Smooth muscle cell (in vitro differentiated cells): Measurements from ENCODE around the gene GSG1L2. TPM values are rescaled to one million over a fixed set of nuclear protein-coding genes. Genes with fewer than 3 reads are reported as not detected.

ENCODE experiments used
- DNase-seq: peaks from one replicate; lab custom pipeline; 2025; ENCODE audit not compliant: unreplicated experiment; lab: John Stamatoyannopoulos, UW
- H2AFZ ChIP-seq: fragments of 200-600 bp; sonication (generic); 2 replicates; pipeline ENCODE4 v1.6.0; 2016; ENCODE audit warnings: antibody characterized with exemption, low read depth, mild to moderate bottlenecking
- H3F3A ChIP-seq: fragments of 200-600 bp; sonication (generic); 2 replicates; pipeline ENCODE4 v1.6.0; 2017; ENCODE audit warnings: antibody characterized with exemption, low read depth
- H3K27ac ChIP-seq: fragments of 200-600 bp; sonication (generic); 2 replicates; pipeline ENCODE4 v1.5.1; 2016; ENCODE audit warnings: low read depth, mild to moderate bottlenecking
- H3K27me3 ChIP-seq: fragments of 200-600 bp; sonication (generic); 2 replicates; pipeline ENCODE4 v1.6.1; 2016; ENCODE audit warnings: low read depth, mild to moderate bottlenecking
- H3K36me3 ChIP-seq: fragments of 200-600 bp; sonication (generic); 2 replicates; pipeline ENCODE4 v1.5.1; 2016; ENCODE audit warnings: low read depth
- H3K4me1 ChIP-seq: fragments of 200-600 bp; sonication (generic); 2 replicates; pipeline ENCODE4 v1.5.1; 2016; ENCODE audit warnings: low read depth
- H3K4me2 ChIP-seq: fragments of 200-600 bp; sonication (generic); 2 replicates; pipeline ENCODE4 v1.6.0; 2016; ENCODE audit warnings: mild to moderate bottlenecking
- H3K4me3 ChIP-seq: fragments of 200-600 bp; sonication (generic); 2 replicates; pipeline ENCODE4 v1.5.1; 2016; ENCODE audit warnings: mild to moderate bottlenecking
- H3K79me2 ChIP-seq: fragments of 200-600 bp; sonication (generic); 2 replicates; pipeline ENCODE4 v1.6.0; 2016; ENCODE audit warnings: low read depth, mild to moderate bottlenecking
- H3K9ac ChIP-seq: fragments of 200-600 bp; sonication (generic); 2 replicates; pipeline ENCODE4 v1.6.0; 2016; ENCODE audit warnings: low read depth
- H3K9me3 ChIP-seq: fragments of 200-600 bp; sonication (generic); replicated peaks from 2 replicates; pipeline ENCODE4 v1.5.1; 2016; ENCODE audit warnings: low read depth
- H4K20me1 ChIP-seq: fragments of 200-600 bp; sonication (generic); 2 replicates; pipeline ENCODE4 v1.6.0; 2016; ENCODE audit warnings: low read depth
- WGBS: methylation state at CpG from one replicate; pipeline ENCODE4 v1.1.7; 2016; ENCODE audit warnings: low lambda C conversion rate; 5-methylcytosine and 5-hydroxymethylcytosine counted together
- polyA plus RNA-seq: library from polyadenylated mRNA; unstranded; fragments of >200 nt; fragmentation: Nextera tagmentation; extraction: Ambion mirVana; gene quantifications from 2 replicates; pipeline ENCODE4 v1.2.1, GENCODE V29; 2016
- total RNA-seq: library from RNA; depleted of rRNA; stranded (reverse); fragments of >200 nt; gene quantifications from 2 replicates; pipeline ENCODE4 v1.2.3, GENCODE V29; 2014
- TF ChIP-seq, protein P1 (sequence below): fragments of 200-600 bp; sonication (generic); IDR thresholded peaks from 2 replicates; pipeline ENCODE4 v1.5.1; 2017; ENCODE audit warnings: borderline replicate concordance, mild to moderate bottlenecking, antibody characterized with exemption; ENCODE audit not compliant: insufficient read depth, poor library complexity, severe bottlenecking

Gene GSG1L2
- total and polyA plus RNA-seq, 2 experiments from 2014 or later: not detected

DNA sequence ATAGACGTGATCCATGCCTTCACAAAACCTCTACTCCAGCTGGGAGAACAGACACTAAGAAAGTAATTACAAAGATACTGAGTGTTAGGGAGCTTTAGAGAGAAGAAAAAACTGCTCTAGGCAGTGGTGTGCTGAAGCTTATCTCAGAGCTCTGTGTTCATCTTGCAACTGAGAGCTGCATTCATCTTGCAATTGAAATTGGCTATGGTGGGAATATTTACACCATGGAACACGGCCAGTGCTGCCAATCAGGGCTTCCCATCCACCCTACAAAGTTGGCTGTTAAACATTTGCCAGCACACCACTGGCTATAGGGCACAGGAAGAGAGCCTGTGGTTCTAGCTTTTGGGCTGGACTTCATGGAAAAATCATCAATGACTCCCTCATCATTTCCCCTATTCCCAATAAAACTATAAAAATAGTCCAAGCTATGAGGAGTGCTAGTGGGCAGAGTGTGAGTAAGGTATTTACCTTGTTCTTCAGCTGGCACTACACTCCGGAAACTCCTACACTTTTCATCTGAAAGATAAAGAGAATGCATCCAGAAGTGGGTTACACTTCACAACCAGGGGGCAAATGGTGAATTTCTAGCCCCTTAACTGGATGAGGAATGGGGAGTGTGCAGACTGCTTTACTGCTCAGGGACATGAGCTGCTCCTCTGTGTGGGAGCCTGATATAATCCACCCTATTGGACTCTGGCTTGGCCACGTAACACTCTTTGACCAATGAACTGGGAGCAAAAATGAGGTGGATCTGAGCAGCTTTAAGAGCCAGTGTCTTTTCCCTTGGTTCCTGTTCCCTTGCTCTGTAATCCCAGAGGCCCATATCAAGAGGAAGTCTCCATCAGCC is 11.6 kb downstream of the GSG1L2 start:
- Histone ChIP-seq H3K79me2 (no peaks in the 10 kb centered on the region), H4K20me1 (no peaks in the 10 kb centered on the region), H3F3A (no peaks in the 10 kb centered on the region), H3K27me3 (peaks cover 5% of the 10 kb centered on the region), H2AFZ (no peak overlapping the region), H3K9me3 (no peaks in the 10 kb centered on the region), H3K4me2 (no peak overlapping the region), H3K36me3 (no peaks in the 10 kb centered on the region), H3K4me1 (no peaks in the 10 kb centered on the region), H3K4me3 (no peak overlapping the region), H3K9ac (no peak overlapping the region), H3K27ac (no peak overlapping the region)
- TF ChIP-seq, protein P1, sequence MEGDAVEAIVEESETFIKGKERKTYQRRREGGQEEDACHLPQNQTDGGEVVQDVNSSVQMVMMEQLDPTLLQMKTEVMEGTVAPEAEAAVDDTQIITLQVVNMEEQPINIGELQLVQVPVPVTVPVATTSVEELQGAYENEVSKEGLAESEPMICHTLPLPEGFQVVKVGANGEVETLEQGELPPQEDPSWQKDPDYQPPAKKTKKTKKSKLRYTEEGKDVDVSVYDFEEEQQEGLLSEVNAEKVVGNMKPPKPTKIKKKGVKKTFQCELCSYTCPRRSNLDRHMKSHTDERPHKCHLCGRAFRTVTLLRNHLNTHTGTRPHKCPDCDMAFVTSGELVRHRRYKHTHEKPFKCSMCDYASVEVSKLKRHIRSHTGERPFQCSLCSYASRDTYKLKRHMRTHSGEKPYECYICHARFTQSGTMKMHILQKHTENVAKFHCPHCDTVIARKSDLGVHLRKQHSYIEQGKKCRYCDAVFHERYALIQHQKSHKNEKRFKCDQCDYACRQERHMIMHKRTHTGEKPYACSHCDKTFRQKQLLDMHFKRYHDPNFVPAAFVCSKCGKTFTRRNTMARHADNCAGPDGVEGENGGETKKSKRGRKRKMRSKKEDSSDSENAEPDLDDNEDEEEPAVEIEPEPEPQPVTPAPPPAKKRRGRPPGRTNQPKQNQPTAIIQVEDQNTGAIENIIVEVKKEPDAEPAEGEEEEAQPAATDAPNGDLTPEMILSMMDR: no peak
- DNase-seq: no peak
- 69% methylated on average over 4 of the region's 4 CpGs for WGBS

DNA sequence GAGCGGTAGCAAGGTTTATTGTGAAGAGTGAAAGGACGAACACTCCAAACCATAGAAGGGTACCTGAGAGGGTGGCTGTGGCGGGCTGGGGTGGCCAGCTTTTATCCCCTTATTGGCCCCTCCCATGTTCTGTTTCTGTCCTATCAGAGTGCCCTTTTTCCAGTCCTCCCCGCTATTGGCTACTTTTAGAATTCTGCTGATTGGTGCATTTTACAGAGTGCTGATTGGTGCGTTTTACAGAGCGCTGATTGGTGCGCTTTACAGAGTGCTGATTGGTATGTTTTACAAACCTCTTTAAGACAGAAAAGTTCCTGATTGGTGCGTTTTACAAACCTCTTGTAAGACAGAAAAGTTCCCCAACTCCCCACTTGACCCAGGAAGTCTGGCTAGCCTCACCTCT is 12.5 kb downstream of the GSG1L2 start:
- Histone ChIP-seq H2AFZ (no peak overlapping the region), H3K4me3 (no peak overlapping the region), H3K9ac (no peak overlapping the region), H3K4me2 (no peak overlapping the region), H3K4me1 (no peaks in the 10 kb centered on the region), H3K27me3 (peaks cover 5% of the 10 kb centered on the region), H3K27ac (no peak overlapping the region), H3F3A (no peaks in the 10 kb centered on the region), H3K36me3 (no peaks in the 10 kb centered on the region), H3K9me3 (no peaks in the 10 kb centered on the region), H4K20me1 (no peaks in the 10 kb centered on the region), H3K79me2 (no peaks in the 10 kb centered on the region)
- WGBS: 88% methylated on average over 8 of the region's 8 CpGs
- TF ChIP-seq, protein P1: no peak
- no peak for DNase-seq

DNA sequence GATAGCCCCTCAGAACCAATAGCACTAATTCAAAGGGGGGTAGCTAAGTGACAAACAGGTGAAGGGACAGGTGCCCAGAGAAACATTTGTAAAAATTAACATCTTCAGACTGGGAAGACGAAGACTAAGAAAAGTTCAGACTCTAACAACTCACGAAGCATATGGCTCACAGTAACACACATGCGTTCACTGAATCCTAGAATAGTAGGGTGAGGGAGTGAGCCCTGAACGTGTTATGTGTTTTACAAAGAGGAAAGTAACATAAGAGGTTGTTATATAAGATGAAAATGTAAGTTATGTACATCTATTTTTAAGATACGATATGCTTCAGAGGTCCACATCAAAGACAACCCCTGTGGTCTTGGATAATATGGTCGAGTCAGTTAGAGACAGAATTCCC is 15.2 kb downstream of the GSG1L2 start:
- H3K4me3 ChIP-seq: no peak overlapping the region
- H3K4me2 ChIP-seq: no peak overlapping the region
- TF ChIP-seq, protein P1: no peak
- 84% methylated on average over 6 of the region's 6 CpGs for WGBS
- H3K27me3 ChIP-seq: peaks cover 5% of the 10 kb centered on the region
- no peaks in the 10 kb centered on the region for H3K4me1 ChIP-seq
- no peak for DNase-seq
- no peak overlapping the region for H3K9ac ChIP-seq
- H3K27ac ChIP-seq: no peak overlapping the region
- H3K9me3 ChIP-seq: no peaks in the 10 kb centered on the region
- no peaks in the 10 kb centered on the region for H3K36me3 ChIP-seq
- no peaks in the 10 kb centered on the region for H4K20me1 ChIP-seq
- H3K79me2 ChIP-seq: no peaks in the 10 kb centered on the region
- H3F3A ChIP-seq: no peaks in the 10 kb centered on the region
- no peak overlapping the region for H2AFZ ChIP-seq

DNA sequence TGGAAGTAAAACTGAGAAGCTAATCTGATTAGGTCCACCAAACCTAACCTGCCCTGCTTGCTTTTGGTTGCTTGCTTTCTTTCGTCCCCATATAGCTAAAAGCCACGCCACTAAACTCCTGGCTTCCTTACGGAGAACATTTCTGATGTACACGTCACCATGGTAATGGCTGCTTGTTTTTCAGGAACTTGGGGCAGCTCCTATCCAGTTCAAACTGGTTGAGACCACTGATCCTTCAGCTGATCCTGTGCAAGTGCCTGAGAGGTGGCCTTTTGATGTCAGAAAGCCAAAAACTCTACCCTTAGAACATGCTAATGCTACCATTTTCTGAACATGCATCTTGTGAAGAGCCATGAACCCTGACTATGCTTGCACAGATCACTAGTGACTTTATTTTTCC is 16.1 kb downstream of the GSG1L2 start:
- TF ChIP-seq, protein P1: no peak
- Histone ChIP-seq H3K79me2 (no peaks in the 10 kb centered on the region), H4K20me1 (no peaks in the 10 kb centered on the region), H3K9ac (no peak overlapping the region), H3K4me3 (no peak overlapping the region), H3F3A (no peaks in the 10 kb centered on the region), H3K27me3 (peaks cover 5% of the 10 kb centered on the region), H3K4me1 (no peaks in the 10 kb centered on the region), H2AFZ (no peak overlapping the region), H3K9me3 (no peaks in the 10 kb centered on the region), H3K4me2 (no peak overlapping the region), H3K36me3 (no peaks in the 10 kb centered on the region), H3K27ac (no peak overlapping the region)
- DNase-seq: no peak
- WGBS: 75% methylated on average over 4 of the region's 4 CpGs
